Breast epithelium (tissue), 3 donors: ENCODE data around the gene PRKAA2.

Experiments used
- CTCF ChIP-seq, 3 donors: fragments of 450-650 bp; IDR thresholded peaks; one replicate each; pipeline ENCODE4 v1.5.1; 2016 to 2017; ENCODE audit warnings: antibody characterized with exemption in 3 of 3, mild to moderate bottlenecking in 3 of 3, moderate library complexity in 3 of 3
- POLR2A ChIP-seq: fragments of 450-650 bp; IDR thresholded peaks from one replicate; pipeline ENCODE4 v1.6.1; 2016; ENCODE audit warnings: antibody characterized with exemption, mild to moderate bottlenecking, moderate library complexity
- POLR2AphosphoS5 ChIP-seq, 3 donors: sonication (generic); formaldehyde crosslinking; IDR thresholded peaks; one replicate each; pipeline ENCODE4 v1.6.1; 2017; ENCODE audit warnings: antibody characterized with exemption in 3 of 3

GRCh38 chr1:56754708-56755479 lies 109.8 kb downstream of the PRKAA2 start:
- TF ChIP-seq CTCF (IDR thresholded peaks at IDR 0.05) (no peak), POLR2A (no peak), POLR2AphosphoS5 (IDR thresholded peaks at IDR 0.05) (no peak)
